Measurements from ENCODE around the gene MCM3AP.
A peak's percentile ranks its signal among the peaks of the same experiment; 100 is the strongest.

MCM3AP gene

DNA sequence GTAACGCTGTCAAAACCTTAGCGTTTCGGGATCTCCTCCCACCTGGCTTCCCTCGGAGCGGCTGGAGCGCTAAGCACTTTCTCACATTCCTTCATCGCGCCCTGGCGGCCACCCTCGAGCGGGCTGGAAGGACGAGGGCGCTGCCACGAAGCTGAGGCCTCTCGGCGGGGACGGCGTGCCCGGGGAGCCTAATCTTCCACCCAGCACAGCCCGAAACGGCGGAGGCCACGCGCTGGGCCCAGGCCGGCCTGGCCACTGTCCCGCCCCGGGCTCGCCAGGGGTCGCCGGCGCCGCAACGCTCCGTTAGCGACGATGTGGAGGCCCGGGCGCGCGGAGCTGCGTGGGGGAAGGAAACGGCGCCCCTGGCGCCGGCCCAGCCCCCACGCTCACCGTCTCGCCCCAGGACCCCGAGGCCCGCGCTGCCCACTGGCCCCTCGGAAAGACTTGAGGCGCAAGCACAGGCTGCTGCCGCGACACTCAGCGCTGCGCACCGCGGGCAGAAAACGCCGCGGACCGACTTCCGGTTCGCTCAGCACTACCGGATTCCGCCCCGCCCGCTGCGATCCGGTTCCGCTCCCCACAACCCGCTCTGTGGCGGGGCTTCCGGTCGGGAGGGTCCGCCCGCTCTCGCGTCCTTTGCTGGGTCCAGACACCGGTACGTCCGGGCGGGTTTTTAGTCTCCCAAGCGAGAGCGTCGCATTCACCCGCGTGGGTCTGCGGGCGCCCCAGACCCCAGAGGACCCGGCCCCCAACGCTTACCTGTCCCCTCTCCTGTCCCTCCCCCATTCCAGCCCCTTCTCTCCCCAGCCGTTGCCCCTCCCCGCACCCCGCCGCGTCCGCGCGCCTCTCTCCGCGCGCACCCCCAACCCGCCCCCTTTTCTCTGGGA lies 593 bp upstream of the MCM3AP start, which contains the start of gene YBEY:
Gene YBEY, plus strand, starts transcription at position 582 of the 887 bp plus-strand sequence. CDS start 572 bp downstream, outside the sequence.
- intact Hi-C loops (cut with DNase I), result loop anchor here (2.0 to 5.0 kb wide), 3 partner anchors 37 to 171 kb away; partner anchors contain the start of genes C21orf58 and DIP2A
- DNase-seq, result peak; percentile 81 to 98 (median 92)

DNA sequence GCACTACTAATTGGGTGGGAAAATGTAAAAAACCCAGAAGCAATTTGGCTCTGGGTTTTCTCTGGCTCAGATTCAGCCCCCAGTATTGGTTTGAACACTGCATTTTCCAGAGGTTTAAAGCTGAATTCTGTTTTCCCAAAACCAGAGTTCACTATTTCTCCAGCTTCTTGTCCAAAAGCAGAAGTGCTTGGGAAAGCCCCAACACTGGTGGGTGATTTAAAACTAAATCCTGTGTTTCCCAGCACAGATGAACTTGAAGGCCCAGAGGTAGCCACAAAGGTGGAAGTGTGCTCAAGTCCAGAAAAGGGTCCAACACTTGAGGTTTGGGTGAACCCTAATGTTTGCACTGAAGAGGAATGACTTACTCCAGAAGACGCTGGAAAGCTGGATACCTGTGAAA lies 678 bp downstream of the MCM3AP start:
- intact Hi-C loops (cut with DNase I), result loop anchor here (5.0 kb wide), 2 partner anchors 142 to 173 kb away; partner anchors contain the start of gene DIP2A
- no peak for DNase-seq

DNA sequence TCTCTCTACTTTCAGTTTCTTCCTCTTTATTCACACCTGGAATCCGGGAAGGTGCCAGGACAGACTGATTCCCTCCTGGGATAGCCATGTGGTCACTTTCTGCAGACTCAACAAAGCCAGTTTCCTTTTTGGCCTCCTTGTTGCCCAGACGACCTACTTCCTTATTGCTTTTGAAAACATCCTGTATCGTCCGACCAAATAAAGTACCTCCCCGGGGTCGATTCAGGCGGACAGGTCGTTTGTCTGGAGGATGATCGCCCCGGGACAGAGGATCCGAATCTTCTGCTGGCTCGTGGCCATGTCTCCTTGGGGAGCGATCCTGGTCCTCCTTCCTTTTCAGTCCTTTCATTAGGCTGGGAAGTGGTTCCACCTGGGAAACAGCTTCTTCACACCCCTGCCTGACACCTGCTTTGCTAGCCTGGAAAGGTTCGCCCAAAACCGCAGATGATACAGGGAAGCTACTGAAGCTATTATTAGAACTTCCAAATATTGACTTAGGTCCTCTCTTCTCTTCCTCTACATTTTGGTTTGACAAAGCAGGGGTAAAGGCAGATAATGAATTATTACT lies 1.2 kb downstream of the MCM3AP start:
- peak in 2 of 10 donors; percentile 57 to 67 for DNase-seq
- intact Hi-C loops (cut with DNase I), result no loop called here

DNA sequence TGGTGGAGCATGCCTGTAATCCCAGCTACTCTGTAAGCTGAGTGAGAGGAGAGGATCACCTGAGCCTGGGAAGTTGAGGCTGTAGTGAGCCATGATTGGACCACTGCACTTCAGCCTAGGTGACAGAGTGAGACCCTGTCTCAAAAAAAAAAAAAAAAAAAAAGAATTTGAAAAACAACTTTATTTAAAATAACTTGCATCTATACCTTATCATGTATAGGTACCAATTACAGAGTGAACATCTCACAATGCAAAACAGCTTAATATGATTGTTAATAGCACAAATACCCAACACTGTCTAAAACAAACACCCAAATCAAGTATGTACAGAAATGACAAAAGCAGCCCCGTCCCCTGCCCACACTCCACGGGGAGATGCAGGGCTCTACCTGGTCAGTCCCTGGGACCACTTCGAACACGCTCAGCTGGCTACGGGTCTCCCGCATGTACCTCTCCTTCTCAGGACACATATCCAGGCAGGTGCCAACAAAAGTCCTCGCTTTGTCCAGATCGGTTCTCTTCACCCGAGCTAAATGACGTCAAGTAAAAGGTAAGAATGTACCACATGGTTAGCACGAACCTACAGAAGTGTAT lies 10.5 kb downstream of the MCM3AP start:
- peak in 2 of 10 donors; percentile 69 to 71 for DNase-seq
- intact Hi-C loops (cut with DNase I), result no loop called here

DNA sequence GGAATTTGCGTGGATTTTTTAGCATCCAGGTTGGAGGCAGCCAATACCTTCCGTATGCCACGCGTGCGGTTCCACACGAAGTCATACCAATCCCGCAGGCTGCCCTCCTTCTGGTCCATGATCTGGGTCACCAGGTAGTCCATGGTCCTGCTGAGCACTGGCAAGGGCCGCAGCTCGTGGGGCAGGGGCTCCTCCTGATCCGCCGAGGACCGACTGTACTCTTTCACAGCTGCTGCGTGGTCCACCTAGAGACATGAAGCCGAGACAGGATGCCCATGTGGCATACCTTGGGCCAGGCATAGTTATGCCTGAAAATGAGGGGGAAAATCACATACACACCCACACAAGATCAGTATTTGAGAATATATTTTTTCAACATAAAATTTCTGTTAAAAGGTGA lies 12.1 kb downstream of the MCM3AP start:
- DNase-seq, result peak in 1 of 10 donors; percentile 58
- intact Hi-C loops (cut with DNase I), result no loop called here

DNA sequence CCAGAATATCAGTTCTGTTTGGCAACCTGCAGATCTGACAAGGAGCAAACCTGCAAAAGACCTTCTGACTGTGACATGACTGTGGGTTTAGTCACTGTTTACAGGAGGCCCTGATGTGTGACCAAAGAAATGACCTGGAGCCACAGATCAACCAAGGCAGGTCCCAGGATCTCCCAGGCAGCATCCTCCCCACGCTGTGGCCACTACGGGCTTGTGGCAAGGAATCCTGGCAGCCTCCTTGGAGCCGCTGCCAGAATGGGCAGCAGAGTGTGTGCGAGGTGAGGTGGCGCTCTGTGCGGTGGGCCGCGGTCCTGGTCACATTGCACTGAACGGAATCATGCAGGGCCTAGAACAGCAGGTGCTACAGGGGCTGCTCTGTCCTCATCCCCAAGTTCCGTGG lies 15.9 kb downstream of the MCM3AP start:
- DNase-seq, result peak in 2 of 10 donors; percentile 24 to 63
- intact Hi-C loops (cut with DNase I), result no loop called here

DNA sequence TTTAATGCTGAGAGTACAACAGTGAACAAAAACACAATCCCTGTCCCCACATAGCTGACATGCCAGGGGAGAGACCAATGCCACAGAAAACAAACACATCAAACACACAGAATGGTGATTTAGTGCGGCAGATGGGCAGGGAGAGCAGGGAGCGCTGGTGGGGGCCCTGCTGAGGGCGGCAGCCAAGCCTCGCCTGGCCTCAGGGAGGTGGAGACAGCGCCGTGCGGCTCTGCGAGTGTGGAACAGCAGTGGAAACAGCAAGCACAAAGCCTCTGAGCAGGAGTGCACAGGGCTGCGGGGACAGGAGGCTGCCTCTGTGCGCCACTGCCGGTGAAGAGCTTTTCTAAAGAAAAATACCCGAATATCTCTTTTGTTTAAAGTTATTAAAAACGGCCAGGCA lies 17.0 kb downstream of the MCM3AP start:
- DNase-seq, result peak in 2 of 10 donors; percentile 42 to 61
- intact Hi-C loops (cut with DNase I), result no loop called here

DNA sequence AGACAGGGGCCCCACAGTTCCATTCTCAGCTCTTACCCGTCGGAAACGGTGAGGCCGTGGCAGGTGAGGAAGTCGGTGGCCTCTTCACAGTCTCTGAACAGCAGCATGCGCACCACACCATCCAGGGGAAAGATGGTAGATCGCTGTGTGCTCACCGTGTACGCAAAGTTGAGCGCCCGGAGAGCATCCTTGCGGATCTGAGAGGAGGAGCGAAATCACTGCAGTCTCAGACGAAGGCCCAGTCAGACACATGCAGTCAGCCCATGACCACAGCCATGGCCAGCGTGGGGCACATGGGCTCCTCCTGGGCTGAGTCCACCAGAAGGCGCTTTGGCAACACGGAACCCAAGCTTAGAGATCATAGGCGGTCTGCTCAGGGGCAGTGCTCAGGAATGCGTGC lies 18.5 kb downstream of the MCM3AP start:
- intact Hi-C loops (cut with DNase I), result no loop called here
- peak in 2 of 10 donors; percentile 57 to 63 for DNase-seq

DNA sequence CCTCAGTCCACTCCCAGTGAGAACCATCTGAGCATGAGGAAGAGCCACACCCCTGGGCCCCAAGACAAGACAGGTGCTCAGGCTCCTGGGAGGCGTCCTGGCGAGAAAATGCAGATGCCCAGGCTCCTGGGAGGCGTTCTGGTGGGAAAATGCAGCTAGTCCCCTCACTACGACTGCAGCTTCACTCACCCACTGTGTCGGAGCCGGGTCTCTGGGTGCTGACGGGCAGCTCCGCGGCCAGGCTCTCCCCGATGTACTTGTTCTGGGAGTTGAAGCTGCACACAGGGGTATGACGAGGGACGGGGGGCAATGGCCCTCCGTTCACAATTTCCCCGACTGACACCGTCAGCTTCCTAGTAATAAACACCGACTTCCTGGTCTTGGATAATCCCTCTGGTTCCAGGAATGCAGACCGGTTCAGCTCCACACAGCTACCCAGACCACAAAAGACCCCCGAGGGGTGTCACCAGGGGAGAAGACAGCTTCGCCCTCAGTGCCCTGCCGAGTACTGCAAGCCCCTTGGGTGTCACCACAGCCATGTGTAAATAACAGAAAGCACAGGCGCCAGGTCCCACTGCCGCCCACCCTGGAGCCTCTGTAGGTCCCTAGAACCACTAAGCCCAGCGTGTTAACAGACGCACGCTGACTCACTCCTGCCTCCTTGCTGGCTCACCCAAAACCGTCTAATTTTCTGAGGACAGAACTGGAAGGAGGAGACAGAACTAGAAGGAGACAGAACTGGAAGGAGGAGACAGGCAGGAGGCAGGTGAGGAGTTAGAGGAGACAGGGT lies 19.5 kb downstream of the MCM3AP start:
- intact Hi-C loops (cut with DNase I), result no loop called here
- peak in 1 of 10 donors; percentile 61 for DNase-seq

DNA sequence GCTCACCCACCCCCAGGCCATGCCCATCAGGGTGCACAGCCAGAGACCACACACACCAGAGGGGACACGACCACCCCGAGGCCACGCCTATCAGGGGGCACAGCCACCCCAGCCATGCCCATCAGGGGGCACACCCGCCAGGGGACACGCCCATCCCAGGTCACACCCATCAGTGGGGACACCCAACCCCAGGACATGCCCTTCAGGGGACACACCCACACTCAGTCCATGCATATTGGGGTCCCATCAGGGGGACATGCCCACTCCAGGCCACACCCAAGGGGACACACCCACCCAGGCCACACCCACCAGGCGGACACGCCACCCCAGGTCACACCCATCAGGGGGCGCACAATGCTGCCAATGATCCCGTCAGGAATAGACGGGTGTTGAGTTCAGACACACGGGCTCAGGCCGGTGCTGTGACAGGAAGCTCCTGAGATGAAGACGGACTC lies 20.7 kb downstream of the MCM3AP start:
- intact Hi-C loops (cut with DNase I), result no loop called here
- peak in 2 of 10 donors; percentile 78 to 83 for DNase-seq

DNA sequence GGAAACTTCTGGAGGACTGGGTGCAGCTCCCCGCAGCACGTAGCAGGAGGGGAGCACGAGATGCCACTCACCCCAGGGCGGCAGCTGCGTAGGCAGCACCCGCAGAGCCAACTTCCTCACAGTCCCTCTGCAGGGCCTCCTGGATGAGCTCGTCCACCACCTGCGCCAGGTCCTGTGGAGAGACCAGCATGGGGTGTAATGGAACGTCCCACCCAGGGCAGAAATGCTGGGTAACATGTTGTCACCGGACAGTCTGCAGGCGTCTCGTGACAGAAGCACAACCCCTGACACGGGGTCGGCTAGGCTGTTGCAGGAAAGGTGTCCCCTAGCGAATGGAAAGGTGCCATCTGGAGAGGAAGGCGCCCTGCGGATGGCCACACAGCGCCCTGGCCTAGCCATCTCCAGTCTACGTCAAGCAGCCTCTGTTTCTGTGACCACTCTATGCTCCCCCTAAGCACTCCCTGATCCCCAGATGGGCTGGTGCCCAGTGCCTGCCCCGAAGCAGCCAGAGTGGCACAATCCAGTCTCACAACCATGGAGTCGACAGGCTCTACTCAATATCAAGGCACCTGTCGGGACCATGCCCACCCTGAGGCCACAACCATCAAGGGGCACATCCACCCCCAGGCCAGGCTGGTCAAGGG lies 21.2 kb downstream of the MCM3AP start:
- intact Hi-C loops (cut with DNase I), result no loop called here
- peak in 2 of 10 donors; percentile 68 to 75 for DNase-seq

DNA sequence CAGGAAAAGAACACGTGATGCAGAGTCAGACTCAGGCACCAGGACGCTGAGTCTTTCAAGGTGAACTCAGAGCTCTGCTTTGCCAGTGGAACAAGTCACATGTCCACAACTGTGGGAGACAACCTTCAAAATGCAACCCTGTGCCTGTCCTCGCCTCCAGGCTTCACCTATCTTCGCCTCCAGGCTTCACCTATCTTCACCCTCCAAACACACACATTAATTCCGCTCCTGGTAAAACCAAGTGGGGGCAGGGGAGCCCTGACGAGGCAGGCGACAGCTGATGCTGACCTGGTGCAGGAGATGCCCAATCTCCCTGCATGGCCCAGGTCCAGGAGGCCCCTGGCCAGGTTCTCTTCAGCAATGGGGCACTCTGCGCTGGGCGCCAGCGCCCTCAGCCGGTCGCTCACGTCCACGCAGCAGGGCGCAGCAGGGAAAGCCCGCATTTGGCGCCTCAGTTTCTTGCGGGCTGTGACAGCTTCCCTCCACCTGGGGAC lies 28.9 kb downstream of the MCM3AP start:
- intact Hi-C loops (cut with DNase I), result no loop called here
- DNase-seq, result no peak

DNA sequence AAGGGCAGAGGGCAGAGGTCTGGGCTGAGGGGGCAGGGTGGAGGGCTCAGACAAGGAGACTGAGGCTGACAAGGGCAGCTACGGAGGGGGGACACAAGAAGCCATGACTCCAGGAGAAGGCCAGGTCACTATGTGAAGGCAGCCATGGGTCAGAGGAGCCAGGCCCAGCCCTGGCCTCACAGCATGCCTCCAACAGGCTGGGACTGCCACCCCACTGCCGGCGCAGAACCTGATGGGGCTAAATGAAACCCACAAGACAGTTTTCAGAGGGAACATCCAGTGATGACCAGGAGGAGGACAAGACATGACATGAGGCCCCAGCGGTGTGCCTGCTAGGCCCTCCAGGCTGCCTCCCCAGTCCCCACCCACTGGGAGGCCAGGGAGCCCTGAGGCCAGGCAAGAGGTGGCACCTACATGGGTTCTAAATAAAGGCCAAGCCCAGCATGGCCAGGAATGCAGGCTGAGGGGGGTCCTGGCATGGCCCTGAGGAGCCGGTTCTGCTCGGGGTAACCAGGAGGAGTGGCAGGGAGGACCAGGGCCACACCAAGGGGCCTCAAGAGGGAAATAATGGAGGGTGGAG lies 29.6 kb downstream of the MCM3AP start:
- intact Hi-C loops (cut with DNase I), result no loop called here
- no peak for DNase-seq

DNA sequence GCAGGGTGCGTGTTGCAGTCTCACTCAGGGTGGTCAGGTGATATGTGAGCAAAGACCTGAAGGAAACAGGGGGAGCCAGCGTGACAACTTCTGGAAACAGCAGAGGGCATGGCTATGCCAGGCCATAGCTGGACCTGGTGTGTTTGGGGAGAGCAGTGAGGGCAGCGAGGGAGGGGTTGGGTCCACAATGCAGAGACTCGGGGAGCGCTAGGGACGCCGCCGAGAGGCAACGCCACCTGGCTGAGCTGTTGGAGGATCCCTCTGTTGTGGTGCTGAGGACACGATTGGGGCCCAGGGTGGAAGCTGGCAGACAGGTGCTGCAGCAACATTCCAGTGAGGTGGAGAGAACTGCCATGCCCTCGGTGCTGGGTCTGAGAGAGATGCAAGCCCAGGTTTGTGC lies 30.2 kb downstream of the MCM3AP start:
- peak in 1 of 10 donors; percentile 75 for DNase-seq
- intact Hi-C loops (cut with DNase I), result no loop called here

DNA sequence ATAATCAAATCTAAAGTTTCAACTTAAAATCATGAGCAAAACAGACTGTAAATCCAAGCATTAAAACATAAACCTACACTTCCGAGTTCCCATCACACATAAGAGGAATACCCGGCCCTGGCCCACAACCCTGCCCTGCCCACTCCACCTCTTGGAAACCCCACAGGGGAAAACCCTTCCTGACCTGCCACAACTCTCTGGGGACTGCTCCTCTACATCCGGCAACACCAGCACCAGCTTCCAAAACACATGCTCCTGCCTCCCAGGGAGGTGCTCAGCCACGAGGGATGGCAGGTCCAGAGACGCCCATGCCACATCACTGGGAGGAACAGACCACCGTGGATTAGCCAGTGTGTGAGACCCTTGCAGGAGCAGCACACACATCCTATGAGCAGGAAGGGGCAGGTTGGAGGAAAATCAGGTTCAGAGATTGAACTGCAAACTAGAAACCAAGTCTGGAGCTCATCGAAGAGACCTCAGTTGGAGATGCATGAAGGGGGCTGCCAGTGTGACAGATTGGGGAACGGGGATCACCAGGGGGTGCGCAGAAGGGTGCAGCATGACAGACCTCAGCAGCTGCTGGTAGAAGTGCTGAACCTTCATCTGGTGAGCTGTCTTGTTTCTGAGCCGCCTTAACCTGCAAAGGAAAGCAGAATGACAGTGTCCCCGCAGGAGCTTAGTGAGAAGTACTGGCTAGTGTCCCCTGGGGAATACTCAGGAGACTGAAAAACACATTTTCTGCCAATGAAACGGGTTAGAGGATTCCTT lies 31.0 kb downstream of the MCM3AP start:
- peak in 1 of 10 donors; percentile 68 for DNase-seq

DNA sequence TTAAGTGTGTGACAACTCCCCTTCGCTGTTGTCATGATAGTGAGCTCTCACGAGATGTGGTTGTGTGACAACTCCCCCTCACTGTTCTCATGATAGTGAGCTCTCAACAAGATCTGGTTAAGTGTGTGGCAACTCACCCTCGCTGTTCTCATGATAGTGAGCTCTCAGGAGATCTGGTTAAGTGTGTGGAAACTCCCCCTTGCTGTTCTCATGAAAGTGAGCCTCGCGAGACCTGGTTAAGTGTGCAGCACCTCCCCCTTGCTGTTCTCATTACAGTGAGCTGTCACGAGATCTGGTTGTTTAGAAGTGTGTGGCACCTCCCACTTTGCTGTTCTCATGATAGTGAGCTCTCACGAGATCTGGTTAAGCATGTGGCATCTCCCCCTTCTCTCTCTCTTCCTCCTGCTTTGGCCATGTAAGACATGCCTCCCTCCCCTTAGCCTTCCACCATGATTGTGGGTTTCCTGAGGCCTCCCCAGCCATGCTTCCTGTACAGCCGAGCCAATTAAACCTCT lies 31.7 kb downstream of the MCM3AP start:
- intact Hi-C loops (cut with DNase I), result no loop called here
- DNase-seq, result no peak

More for the DNA sequence above, 31.0 kb downstream of the MCM3AP start:
- intact Hi-C loops (cut with DNase I), result no loop called here

DNA sequence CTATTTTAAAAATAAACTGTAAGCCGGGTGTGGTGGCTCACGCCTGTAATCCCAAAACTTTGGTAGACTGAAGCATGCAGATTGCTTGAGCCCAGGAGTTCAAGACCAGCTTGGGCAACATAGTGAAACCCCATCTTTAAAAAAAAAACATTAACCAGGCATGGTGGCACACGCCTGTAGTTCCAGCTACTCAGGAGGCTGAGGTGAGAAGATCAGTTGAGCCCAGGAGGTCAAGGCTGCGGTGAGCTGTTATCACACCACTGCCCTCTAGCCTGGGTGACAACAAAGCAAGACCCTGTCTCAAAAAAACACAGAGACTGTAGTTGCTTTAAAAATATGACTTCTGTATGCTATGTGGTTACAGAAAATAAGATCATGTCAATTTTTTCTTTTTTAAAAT lies 32.6 kb downstream of the MCM3AP start:
- no peak for DNase-seq
- intact Hi-C loops (cut with DNase I), result no loop called here

DNA sequence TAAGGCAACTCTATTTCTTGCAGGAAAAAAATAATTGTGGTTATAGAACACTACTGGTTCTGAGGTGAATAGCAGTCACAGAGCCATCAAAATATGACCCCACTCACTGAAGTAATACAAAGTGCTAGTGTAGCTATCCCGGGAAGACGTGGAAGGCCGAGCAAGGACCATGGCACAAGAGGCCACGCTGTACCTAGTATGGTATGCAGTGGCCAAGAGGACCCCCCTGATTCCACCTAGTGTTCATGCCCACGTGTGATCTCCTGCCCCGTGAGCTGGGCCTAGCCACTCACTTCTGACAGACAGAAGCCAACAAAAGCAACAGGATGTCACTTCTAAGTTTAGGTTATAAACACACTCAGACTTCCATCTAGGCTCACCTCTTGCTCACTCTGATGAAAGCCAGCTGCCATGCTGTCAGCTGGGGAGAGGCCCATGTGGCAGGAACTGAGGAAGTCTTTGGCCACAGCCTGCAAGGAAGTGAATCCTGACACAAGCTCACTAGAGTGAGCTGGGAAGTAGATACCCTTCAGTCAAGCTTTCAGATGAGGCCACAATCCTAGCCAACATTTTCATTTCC lies 35.2 kb downstream of the MCM3AP start:
- no peak for DNase-seq
- intact Hi-C loops (cut with DNase I), result no loop called here
